Kidney tubule cell (primary cell): ENCODE measurements around the gene CDH4.

Experiments used
- DNase-seq: peaks from one replicate; pipeline ENCODE4 v3.0.0-alpha.2; 2018; ENCODE audit warnings: low spot score

The CDH4 gene

DNA sequence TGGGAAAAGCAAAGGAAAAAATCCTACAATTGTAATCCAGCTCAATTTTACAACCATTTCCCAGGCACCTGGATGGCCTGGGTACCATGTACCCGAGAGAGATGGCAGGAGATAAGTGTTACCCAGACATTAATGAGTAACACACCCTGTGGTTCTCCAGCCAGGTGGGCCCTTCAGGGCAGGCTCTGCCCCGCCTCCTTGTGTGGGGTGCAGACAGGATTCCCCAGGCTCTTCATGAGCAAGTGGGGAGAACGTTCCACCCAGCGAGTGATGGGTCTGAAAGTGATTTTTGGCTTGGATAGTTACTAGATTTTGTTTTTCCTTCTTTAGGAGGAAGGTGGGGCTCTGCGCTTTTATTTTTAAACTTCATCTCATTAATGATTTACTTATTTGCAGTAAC, 569.7 kb downstream of the CDH4 start:
- peak; percentile 8 for DNase-seq

DNA sequence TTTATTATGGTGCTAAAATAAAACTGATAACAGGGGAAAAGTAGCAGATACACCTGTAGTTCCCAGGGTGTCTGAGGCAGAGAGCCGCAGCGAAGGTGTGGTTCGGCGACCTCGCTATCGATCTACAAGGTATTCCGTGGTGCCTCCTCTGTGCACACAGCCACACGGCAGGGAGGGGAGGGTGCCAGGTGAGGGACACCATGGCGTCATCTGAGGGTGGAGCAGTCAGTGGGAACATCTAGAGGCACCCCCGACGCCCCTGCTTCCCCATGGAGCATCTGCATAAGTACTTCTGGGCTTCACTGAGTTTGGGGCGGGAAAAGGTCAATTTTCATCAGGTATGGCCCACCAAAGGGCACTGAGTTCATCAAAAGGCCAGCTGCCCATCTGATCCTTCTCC, 570.3 kb downstream of the CDH4 start:
- DNase-seq = no peak

DNA sequence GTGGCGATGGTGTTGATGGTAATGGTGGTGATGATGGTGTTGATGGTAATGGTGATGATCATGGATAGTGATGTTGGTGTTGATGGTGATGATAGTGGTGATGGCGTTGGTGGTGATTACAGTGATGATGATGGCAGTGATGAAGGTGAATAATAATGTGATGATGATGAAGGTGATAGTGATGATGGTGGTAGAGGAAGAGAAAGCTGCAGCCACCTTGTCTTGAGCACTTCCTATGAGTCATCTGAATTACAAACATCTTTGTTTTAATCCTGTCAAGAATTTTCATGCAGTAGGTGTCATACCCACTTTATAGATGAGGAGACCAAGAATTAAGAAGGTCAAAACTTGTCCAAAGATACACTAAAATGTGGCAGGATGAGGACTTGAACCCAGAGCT, 571.2 kb downstream of the CDH4 start:
- no peak for DNase-seq

DNA sequence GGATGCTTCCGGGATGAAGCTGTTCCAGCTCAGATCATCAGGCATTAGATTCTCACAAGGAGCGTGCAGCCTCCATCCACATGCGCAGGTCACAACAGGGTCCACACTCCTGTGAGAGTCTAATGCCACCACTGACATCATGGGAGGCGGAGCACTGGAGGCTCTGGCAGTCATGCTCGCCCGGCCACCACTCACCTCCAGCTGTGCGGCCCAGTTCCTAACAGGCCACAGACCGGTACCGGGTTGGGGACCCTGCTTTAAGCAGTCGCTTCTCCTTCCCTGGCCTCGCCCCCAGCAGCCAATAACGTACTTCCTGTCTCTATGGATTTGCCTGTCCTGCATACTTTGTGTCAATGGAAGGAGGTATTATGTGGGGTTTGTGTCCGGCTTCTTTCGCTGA, 576.8 kb downstream of the CDH4 start:
- no peak for DNase-seq

DNA sequence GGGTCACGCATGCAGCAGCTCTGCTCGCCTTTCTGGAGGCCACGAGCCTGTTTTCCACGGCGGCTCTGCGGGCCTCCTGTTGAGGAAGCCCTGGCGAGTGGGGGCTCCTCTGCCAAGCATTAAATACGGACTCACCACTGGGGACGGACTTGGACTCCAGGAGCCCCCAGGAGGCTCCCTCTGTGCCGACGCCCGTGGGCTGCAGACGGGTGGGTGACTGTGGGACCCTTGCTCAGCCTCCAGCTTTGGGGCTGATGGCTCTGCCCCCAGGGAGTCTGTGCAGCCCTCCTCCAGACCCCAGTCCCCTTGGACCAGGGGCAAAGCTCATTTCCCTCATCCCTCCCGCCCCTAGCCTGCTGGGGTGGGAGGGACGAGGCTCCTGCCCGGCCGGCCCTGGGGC, 577.5 kb downstream of the CDH4 start:
- no peak for DNase-seq

DNA sequence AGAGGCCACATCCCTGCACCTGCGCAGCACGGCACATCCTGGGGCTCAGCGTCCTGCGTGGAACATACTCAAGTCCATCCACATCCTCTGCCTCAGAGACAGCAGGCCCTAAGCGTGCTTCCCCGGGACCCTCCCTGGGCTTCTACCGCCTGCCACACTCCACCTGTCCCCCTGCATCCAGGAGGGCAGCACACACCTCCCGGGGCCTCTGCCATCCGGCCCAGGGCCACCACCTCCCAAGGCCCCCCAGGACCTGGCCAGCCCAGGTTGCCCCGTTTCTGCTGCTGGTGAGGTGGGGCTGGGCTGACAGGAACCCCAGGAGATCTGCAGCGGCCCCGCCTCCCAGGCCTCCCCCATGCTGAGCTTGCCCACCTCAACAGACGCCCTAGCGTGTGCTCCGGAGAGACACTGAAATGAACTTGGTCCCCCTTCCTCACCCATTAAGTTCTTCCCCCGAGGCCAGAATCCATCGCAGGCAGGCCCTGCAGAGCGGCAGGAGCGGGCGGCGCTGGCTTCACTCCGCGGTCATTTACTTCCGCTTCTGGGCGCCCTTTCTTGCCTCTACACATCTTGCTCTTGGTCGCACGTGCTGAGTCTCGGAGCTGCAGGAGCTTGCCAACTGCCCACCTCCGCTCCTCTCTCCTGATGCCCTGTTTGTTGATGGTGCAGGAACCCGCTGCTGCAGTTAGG, 578.3 kb downstream of the CDH4 start:
- no peak for DNase-seq

DNA sequence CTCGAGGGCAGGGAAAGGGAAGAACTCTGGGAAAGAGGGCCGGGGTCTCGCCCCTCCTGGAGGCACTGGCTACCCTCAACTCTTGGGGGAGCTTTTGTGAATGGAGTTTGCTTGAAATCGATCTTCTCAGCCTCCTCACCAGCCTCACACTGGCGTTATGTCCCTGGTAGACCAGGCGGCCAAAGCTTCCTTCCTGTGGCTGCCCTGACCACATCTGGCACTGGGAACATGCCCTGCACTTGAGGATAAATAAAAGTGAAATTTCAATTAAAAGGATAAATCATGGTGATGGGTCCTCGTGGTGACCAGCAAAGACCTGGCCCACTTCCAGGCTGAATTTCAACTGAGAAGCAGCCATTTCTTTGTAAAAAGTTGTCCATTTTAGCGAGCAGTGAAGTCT, 578.9 kb downstream of the CDH4 start:
- no peak for DNase-seq

DNA sequence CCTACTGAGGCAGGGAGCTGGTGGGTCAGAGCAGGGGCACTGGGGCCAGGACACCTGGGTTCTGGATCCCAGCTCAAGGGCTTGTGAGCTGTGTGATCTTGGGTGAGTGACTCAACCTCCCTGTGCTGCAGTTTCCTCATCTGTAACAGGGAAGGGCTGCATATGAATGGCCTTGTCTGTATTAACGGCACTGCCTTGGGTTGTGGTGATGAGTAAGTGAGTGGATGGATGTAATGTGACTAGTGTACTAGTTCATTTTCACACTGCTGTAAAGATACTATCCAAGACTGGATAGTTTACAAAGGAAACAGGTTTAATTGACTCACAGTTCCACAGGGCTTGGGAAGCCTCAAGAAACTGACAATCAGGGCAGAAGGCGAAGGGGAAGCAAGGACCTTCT, 580.1 kb downstream of the CDH4 start:
- no peak for DNase-seq

DNA sequence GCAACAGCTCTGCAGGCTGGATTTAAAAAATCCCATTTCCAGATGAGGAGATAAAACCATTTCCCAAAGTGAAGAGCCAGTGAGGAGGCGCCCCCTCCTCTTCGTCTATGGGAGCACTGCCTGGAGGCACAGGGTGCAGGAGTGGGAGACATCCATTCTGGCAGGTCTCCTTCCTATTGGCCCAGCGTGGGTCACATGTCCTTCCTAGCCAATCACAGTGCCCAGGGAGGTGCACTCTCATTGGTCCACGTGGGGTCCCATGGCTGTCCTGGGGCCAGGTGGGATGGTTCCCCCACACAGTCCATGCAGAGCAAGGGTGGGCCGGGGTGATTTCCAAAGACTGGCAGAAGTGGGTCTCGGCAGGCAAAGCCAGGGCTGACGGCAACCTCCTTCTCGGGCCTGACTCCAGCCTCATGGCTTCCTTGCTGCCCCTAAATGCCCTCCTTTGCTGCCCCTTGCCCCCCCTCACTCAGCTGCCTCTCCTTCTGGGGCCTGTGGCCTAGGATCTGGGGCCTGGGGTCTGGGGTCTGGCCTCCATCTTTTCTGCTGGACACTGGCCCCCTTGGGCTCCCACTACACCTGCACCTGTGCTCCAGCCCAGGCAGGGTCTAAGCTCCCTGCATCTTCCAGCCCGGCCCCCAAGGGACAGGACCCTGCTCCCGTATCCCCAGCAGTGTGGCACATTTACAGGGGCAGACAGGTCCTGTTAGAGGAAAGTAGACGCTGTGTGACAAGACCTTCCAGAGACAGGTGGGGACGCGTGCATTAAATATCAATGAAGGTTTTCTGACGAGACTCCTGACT, 581.9 kb downstream of the CDH4 start:
- no peak for DNase-seq

DNA sequence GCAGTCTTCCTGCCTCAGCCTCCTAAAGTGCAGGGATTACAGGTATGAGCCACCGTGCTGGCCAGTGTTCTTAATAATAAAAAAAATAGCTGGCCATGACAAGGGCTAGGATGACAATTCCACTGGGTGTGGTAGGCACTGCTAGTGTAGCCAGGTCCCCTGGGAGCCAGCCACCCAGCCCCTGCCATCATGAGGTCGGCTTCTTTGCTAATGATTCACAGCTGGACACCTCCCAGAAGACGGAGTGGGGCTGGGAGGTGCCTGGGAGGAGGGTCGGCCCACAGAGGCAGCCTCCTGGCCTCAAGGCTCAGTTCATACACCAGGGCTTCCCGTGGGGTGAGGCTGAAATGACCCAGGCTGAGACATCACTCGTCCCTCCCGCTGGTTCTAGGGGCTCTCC, 583.2 kb downstream of the CDH4 start:
- DNase-seq = peak; percentile 12

DNA sequence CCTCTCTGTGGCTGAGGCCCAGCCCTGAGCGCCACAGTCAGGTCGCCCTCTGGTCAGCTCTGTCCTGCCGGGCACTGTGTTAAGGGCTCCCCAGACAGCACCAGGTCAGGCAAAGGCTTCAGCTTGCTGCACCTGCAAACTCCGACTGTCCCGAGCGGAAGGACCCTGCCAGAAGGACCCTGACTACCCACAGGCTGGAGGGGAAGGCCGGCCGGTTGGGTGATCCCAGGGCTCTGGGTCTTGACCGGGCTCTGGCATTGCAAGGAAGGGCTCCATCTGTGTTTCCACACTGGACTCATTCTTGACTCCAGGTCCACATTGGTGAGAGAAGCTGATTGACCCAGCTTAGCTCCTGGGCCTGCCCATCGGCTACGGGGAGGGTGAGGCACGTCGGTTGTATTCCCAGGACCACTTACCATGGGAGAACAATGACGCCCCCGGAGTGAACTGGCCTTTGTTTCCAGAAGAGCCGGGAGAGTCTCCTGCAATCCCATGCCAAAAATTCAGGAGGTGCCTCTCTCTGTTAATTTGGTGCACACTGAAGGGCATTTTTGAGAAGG, 583.8 kb downstream of the CDH4 start:
- DNase-seq = no peak

DNA sequence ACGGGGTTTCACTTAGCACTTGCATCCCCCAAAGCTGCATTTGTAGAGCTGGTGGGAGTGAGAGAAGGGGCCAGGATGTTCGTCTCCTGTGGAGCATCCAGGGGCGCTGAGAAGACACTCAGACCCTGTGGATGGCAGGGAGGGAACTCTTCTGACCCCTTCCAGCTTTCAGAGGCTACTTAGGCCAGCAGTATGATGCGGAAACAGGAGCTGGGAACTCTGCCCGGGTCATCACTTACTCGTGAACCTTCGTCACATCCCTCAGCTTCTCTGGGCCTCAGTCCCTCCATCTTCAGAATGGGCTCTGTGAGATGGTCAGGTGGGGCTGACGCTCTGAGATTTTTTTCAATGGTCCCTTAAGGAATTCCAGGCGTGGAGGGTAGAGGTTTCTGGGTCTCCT, 585.1 kb downstream of the CDH4 start:
- DNase-seq = no peak

DNA sequence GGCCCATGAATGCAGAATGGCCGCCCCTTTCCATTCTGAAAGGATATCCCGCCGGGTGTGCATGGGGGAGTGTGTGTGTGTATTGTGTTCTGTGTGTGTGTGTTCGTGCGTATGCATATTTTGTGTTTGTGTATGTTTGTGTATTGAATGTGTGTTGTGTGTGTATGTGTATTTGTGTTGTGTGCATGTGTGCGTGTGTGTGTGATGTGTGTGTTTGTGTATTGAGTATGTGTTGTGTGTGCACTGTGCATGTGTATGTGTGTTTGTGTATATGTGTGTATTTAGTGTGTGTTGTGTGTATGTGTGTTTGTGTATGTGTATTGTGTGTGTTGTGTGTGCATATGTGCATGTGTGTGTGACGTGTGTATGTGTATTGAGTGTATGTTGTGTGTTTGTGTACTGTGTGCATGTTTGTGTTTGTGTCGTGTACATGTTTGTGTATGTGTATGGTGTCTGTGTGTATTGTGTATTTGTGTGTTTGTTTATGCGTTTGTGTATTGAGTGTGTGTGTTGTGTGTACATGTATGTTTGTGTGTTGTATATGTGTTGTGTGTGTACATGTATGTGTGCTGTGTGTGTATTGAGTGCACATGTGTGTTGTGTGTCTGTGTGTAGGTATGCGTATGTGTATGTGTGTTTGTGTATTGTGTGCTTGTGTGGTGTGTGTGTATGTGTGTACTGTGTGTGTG, 587.3 kb downstream of the CDH4 start:
- no peak for DNase-seq

DNA sequence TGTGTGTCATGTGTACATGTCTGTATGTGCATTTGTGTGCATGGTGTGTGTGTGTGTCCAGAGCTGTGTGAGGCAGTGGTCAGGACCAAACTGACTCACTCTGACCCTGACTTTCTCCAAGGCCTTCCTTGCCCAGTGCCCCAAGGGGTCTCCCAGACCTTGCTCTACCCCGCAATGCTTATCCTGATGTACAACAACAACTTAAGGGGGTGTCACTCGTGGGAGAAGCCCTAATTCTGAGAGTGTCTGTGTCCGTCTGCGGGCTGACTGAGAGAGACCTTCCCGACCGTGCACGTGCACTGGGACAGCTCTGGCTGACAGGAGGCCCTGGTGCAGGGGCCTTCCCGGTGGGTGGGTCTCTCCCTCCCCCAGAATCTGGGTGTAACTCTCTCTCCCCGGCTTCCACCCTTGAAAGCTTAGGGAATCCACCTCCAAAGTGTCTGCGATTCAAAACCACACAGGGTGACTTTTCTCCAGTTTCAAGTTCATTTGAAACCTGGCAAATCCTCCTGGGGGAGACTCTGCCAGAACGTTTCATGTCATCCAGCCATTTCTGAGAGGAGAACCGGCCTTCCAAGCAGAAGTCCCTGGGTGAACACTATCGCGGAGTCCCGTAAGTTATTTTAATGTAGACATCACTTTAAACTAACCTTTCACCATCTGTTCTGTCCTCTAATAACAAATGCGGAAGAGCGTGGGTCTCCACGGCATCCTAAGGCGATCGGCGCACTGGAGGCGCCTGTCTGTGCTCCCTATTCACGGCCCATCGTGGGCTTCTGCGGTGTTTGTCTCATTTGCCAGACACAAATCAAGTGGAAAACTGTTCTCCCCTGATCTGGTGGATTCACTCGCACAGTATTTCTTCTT, 588.1 kb downstream of the CDH4 start:
- no peak for DNase-seq

DNA sequence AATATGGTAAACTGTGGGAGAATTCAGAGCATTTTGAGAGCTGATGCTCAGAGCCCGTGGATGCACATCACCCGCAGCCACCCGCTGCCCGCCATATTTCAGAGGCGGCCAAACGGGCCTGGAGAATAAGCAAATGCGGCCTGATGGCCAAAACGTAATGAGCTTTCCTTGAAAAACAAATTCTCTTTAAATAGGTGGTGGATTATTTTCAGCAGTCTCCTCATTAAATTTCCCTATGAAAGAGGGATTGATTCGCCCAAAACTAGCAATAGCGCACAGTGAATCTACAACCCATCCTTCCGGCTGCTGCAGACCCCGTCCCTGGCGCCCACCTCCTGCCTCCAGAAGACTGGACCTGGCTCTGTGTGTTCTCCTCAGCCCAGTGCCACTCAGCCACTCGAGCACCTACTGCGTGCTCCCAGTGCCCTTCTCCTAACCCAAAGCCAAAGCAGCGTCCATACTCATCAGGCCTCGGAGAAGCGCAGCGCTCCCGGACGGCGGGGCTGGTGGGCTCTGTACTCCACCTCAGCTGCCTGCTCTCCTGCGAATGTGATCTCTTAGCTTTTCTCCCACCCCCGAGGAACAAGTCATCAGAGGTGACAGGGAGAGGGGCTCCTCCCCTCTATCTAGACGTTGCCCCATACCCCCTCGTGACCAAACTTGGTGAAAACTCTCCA, 588.9 kb downstream of the CDH4 start:
- no peak for DNase-seq

DNA sequence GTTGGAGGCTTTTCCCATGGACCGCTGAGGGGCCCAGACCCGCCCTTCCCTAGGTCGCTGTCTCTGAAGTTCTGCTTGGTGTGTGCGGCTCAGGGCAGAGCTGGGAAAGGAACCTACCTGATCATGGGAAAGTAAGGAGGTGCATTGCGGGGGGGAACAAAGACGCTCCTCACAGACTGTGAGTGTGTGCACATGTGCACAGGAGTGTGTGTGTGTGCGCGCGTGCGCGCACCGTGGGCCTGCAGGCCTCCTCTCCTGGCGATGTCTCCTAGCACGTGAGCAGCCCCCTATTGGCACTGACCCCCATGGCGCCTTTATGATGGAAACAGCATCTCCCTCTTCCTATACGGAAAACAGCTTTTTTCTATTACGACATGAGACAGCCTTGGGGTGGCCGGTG, 589.5 kb downstream of the CDH4 start:
- DNase-seq = no peak

DNA sequence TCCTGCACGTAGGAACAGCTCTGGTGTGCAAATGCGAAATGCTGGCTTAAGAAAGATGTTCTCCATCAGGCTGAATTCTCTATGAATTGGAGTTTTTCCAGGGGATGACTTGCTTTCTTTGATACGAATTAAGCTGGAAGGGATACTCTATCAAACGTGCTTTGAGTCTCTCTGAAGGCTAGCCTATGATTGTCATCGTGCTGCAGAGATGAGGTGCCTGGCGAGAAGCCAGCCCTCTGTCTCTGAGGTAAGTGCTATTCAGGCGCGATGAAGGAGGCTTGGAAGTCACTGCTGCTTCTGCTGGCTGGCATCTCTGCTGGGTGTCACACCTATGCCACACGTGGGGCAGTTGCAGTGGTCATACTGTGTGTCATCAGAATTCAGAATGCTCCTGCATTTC, 589.9 kb downstream of the CDH4 start:
- peak; percentile 25 for DNase-seq

DNA sequence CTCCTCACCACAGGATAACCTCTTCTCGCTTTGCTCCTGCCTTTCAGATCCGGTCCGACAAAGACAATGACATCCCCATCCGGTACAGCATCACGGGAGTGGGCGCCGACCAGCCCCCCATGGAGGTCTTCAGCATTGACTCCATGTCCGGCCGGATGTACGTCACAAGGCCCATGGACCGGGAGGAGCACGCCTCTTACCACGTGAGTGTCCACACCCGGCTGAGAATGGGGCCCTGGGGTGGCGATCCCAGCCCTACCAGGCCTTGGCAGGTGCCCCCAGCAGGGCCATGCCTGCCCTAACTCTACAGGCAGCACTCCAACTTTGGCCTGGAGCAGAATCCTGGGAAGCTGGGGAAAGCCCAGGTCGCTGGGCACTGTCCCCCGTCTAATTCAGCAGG, 592.6 kb downstream of the CDH4 start:
- no peak for DNase-seq

DNA sequence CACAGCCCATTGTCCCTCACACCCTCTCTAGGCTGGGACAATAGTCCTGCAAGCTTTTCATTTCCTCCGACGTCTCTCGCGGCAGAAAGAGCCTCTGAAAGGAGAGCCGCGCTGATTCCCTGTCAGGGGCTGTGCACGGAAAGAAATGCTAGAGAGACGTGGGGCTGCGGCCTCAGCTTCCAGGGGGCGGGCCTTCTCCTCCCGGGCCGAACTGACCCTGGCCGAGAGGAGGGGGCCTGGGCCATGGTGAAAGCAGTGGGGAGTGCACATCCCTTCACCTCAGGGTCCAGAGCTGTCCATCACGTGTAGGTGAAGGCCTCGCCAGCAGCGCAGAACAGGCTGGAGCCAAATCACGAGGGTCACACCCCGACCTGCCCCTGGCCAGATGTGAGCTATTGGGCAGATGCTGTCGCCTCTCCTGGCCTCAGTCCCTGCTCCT, 593.2 kb downstream of the CDH4 start:
- DNase-seq = no peak

DNA sequence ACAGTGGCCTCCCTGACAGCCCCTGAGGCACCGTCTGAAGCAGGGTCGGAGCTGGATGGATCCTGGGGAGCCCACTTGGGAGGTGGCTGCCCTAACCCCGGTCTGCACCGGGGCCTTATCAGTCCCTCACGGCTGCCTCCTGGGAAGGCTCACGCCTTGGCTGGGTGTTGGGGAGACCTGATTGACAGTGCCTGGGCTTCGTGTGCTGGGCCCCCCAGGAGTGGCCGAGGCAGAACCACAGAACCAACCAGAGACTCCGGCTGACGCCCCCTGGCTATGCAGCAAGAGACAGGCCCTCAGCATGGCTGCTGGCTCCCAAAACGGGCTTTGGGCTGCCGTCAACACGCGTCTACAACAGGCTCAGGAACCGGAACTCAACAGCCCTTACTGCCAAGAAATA, 594.0 kb downstream of the CDH4 start:
- no peak for DNase-seq

DNA sequence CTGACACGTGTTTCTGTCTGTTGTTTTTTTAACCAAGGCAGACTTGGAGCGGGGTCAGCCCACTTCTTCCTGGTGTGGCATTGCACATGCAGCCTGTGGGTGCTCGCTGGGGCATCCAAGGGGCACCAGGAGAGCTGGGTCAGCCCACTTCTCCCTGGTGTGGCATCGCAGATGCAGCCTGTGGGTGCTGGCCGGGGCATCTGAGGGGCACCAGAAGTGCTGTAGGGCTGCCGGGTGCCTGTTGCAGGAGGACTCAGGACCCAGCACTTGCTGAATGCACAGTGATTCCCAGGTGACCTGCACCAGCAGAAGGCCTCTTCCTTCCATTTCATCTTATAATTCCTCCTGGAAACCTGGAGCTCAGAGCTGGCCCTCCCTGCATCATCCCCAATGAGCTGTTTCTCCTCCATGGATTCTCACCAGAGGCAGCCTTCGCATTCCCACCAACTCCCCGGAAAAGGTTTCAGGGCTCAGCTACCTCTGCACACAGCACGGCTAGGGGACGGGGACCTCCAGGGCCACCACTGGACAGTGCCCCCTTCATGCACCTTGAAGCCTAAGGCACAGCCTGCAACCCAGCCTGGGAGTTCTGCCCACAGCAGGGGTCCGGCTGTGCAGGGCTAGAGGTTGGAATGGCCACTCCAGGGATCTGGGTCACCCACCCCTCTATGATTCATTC, 594.8 kb downstream of the CDH4 start:
- no peak for DNase-seq
